NCI-H446 (cell line): Measurements from ENCODE around the gene GABRG2.

Experiments
- DNase-seq, 2 experiments: peaks; one replicate each; lab custom pipeline; 2025; lab: John Stamatoyannopoulos, UW

Gene GABRG2

GRCh38 chr5:162193012-162193411 lies 125.4 kb downstream of the GABRG2 start:
- no peak for DNase-seq

GRCh38 chr5:162196351-162196750 lies 128.8 kb downstream of the GABRG2 start:
- DNase-seq, result no peak

- no peak for DNase-seq
Observed at GRCh38 chr5:162202285-162202880, 134.8 kb downstream of the GABRG2 start.
